ENCODE measurements around the gene SCD5.

Gene SCD5

DNA sequence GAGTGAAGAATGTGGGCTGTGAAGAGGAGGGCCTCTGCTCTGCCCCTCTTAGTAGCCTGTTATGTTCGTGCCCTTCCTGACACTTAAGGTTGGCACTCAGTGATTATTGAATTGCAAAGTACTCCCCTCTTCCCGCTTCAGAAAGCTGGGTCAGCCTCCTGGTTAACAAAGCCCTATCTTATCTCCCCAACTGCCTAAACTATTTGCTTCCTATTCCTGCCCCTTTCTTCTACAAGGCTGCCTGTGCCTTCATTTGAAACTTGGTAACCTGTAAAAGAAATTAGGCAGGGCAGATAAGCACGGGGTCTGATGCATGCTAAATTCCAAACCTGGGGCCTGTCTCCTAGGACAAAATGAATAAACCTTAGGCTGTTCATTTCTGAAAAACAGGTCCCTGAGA lies 213.7 kb downstream of the SCD5 start:
- DNase-seq: no peak

DNA sequence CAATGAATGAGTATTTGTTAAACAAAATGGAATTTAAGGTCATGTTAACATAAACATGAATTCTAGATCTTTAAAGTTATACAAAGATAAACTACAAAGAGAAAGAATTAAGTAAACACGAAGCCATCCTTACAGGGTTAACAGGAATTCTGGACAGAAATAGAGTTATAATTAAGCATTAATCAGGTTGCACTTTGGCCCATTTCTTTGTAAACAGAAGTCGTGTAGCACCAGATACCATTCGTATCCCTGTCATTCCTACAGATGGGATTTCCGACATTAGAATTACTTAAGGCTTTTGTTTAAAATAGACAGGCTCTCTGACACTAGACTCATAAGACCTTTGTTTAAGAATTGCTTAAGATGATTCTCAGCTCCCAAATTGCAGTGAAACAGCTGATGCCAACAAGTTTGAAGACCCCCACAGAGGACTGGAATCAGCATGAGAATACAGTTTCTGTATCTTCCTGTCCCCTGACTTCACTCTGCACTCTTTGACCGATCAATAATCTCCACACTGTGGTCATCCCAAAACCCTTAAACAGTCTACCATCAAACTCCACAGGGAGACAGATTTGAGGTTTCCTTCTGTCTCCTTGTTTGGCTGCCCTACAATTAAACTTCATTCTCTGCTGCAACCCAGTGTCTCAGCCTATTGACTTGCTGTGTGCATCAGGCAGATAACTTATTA lies 214.6 kb downstream of the SCD5 start:
- DNase-seq: no peak

DNA sequence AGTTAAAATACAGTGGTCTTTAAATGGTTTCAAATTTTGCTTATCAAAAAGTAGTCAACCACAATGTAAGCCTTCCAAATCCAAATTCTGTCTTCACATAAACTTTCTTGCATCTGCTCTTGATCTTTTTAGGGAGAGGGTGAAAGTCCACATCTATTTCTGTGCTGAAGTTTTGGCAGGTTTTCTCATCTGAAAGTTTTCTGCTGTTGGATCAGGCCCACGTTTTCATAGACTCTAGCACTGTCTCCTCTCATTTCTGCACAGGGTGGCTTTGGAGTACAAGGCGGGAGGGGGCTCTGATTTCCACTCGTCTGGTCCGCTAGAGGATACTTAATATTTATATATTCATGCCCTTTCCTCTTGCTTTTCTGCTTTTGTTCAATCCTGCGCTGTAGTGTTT lies 218.7 kb downstream of the SCD5 start:
- no peak for DNase-seq
